Activated T-cell treated with anti-CD3 and anti-CD28 coated beads, Interleukin-2, amount 50 U/mL, for 1 hour (primary cell): ENCODE data around the gene FAM53A.
A peak's percentile ranks its signal among the peaks of the same experiment; 100 is the strongest.
"Not testable (repeated sequence)": the region's sequence is repeated elsewhere in the genome, so short reads cannot be mapped to it uniquely, and the experiment has no call there.

Source experiments
- DNase-seq: peaks from one replicate; pipeline ENCODE4 v3.0.0-alpha.2; 2020

FAM53A gene

DNA sequence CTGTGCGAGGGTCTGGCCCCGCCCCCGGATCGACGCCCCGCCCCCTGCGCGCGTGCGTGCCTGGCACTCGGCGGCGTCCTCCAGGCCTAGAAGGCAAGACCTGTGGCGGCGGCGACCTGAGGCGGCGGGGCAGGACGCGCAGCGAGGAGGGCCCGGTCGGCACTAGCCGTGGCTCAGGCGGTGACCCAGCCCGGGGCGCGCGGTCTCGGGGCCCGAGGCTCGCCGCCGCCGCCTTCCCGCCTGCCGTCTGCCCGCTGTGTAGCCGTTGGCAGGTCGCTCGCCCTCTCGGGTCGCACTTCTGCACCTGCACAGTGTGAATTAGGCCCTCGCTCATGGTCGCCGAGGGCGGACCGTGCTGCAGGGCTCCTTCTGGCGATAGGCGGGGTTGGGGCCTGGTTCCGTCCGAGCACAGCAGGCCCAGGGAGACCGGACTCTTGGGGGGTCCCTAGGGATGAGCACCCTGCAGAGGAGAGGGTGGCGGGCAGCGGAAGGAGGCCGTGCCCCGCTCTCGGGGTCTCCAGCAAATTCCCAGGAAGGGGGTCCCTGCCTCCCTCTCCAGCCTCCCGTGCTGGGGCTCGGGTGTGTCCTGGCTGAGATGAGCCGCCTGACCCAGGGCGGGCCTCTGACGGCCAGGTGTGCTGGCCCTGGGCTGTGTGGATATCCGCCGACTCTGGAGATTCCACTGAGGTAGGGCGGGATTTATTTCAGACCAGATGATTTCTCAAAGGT is 557 bp upstream of the FAM53A start:
- peak; percentile 96 for DNase-seq

DNA sequence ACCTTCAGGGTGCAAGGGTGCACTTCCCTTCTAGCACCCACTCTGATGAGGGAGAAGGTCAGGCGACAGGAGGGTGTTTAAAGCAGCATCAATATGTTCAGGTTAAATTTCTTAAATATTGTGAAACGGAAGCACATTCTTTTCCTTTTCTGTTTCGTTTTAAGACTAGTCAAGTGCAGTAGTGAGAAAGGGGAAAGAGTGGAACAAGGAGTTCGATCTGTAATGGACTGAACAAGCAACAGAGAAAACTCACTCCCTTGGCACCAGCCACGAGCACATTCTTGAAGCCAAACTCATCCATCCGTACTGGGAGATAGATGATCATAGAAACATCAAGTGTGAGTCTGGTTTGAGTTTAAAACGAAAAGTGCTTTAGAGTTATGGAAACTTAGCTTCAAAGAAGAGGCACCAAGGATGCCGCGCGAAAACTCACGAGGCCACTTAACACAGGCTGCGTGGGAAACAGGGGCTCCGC is 815 bp downstream of the FAM53A start:
- DNase-seq, result no peak

DNA sequence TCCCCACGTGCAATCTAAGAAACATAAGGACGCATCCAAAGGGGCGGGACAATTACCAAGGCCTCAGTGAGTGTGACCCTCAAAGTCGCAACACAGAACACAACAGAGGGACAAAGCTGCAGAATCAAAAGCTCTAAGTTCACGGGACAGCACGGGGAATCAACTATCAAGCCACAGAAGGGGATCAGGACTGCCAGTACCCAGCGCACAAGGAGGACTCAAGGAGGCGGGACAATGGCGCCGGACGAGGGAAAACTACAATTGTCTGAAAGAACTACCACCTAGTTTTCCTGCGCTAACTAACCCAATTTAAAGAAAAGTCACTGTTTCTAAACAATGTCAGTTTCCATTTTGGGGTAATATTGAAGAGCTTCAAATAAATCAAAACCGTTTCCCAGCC is 1.3 kb downstream of the FAM53A start:
- no peak for DNase-seq

DNA sequence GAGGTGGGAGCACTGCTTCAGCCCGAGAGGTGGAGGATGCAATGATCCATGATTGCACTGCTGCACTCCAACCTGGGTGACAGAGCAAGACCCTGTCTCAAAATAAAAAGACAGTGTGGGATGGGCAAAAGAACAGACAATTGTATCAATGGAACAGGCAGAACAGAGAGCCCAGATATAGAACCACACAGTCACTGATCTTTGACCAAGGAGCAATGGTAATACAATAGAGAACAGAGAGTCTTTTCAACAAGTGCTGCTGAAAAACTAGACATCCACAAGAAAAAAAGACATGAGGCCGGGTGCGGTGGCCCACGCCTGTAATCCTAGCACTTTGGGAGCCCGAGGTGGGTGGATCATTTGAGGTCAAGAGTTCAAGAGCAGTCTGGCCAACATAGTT is 5.9 kb downstream of the FAM53A start:
- DNase-seq, result no peak

DNA sequence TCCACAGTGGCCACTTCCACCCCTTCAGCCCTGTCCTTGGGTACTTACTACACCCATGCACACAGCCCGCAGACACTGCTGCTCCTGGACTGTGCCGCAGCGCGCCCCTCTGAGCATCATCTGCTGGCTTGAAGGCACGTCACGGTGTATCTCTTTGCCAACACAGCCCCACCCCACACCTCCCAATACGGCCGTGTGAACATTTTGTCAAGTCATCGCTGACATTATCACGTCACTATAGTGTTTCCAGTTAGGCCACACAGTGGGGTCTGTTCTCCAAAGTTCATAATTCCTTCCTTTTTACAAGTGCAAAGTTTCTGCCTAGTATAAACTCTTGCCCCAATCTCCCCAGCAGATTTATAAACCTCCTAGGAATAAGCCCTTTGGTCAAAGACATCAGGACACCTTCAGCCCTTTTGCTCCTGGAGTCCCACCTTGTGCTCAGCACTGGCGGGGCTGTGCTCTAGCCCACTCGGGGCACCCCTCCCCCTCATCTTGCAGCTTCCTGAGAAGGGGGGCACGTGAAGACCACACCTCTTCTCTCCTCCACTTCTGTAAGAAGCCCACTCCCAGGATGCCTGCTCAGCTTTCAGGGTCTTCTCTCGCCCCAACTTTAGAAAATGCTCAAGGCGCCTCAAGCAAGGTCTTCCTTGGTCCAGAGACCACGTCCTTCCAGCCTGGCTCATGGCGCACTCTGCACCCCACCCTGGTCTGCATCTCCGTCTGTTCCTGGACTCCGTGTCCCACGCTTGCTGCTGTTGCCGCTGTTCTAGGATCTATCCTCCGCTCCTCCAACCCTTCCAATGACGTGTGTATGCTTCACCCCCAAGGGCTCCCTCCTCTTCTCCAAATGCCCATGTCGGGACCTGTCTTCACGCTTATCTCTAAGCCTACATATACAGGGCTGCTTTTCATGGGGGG is 7.2 kb downstream of the FAM53A start:
- no peak for DNase-seq

DNA sequence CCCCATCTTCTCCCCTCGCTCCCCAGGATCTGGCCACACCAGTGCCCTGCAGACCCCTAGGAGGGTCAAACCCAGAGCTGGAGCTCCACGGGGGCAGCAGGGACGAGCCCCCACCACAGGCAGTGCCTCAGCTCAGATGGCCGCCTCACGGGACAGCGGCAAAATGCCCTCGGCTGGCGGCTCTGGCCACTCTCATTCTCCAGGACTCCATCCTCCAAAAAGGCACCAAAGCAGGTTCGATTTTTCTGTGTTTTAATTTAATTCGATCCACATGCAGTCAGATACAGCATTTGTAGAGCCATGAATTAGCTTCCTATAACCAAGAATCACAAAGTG is 8.3 kb downstream of the FAM53A start:
- no peak for DNase-seq

DNA sequence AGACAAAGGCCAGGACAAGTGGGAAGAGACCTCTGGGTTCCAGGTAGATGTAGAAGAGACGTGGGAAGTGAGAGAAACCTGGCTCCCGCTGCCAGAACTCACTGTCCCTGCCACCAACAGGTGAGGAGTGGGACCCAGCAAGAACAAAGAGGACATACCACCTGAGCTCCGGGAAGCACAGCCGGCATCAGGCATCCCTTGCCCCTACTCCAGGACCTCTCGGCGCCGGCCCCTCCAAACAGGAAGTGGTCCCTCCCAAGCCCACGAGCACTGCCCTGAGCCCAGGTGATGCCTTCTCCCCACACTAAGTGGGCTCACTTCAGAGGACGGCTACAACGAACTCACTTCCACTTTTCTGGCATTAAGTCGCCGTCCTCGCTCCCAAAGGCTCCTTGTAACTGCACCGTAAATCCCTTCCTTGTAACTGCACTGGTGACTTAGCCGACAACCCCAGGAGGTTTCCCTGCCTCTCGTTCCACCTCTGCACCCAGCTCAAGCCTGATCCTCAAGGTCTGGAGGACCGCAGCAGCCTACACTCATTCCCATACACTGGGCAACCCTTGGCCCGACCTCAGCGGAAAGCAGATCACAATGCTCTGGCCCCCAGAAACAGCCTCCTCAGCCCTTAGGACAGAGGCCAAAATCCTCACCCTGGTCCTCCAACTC is 8.8 kb downstream of the FAM53A start:
- no peak for DNase-seq

DNA sequence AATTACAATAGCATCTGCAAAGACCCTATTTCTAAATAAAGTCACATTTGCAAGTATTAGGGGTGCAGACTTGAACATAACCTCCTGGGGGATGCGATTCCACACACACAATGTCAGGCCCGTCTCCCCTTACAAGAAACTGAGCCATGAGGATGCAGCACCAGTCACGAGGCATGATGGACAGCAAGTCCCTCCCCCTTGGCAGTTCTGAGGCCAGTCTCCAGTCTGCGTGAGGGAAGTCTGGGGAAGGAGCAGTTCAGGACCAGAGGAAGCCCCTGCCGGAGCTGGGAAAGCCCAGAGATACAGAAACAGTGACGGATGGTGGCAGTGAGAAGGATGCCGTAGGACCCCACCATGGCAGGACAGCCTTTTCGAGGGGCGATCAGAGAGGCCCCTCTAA is 9.4 kb downstream of the FAM53A start:
- no peak for DNase-seq

DNA sequence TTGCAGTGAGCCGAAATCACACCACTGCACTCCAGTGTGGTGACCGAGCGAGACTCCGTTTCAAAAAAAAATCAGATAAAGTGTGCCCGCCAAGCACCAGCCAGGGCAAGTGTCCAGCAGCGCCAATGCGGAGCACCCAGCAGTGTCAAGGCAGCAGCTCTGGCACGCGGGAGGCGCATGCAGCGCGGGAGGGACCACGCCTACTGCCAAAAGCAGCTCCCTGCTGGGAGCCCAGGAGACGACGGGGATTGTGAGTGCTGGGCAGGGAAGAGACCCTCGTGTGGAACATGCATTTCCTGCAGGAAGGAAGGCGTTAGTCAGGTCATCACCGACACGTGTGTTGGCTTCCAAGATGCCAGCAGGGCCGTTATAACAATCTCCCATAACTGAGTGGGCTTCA is 10.4 kb downstream of the FAM53A start:
- no peak for DNase-seq

DNA sequence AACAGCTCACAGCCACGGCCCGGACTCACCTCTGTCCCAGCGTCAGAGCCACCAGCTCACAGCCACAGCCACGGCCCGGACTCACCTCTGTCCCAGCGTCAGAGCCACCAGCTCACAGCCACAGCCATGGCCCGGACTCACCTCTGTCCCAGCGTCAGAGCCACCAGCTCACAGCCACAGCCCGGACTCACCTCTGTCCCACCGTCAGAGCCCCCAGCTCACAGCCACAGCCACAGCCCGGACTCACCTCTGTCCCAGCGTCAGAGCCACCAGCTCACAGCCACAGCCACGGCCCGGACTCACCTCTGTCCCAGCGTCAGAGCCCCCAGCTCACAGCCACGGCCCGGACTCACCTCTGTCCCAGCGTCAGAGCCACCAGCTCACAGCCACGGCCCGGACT is 13.1 kb downstream of the FAM53A start:
- not testable (repeated sequence) for DNase-seq

DNA sequence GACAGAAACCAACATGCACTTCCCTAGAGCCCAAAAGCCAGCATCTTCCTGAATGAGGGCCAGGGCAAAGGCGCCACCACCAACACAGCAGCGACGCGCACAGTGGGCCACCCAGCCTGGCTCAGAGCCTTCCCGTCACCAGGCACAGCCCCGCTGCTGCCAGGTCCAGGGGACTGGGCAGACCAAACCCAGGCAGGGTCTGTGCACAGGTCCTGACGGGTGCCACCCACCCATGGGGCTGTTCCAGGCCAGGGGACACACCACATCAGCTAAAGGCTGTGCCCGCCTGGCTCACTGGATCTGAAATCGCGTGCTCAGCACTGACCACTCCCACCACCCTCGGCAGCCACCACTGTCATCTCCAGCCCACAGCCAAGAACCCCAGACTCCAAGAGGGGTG is 13.8 kb downstream of the FAM53A start:
- no peak for DNase-seq

DNA sequence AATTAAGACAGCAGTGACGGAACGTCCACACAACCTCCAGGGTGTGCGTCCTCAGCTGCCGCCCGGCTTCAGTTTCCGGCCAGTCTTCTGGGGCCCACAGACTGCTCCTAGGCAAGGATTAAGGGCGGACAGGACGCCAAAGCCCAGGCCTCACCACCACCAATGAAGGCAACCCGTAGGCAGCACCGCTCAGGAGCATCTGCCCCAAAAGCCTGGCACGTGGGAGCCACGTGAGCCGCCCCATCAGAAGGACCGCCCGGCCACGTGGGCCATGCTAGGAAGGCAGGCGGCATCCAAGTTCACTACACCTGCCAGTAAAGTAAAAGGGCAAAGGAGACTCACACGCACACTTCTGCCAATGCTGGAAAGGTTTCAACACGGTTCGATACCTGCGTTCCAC is 14.3 kb downstream of the FAM53A start:
- DNase-seq, result no peak

DNA sequence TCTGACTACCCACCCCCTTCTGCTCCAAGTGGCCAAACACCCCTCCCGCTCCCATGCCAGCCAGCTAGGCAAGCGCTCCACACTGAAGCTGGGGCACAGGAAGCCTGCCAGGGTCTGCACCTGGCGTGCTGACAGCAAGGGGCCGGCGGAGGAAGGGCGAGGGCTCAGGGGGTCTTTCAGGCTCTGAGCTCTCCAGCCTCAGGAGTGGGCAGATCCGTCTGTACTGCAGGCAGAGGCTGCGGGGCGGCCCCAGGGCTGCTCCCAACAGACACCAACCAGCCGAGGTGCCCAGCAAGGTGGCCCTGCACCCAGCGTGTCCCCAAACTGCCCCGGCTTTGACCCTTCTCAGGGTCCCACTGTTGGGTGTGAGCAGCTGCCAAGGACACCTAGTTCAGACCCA is 14.8 kb downstream of the FAM53A start:
- DNase-seq, result no peak

DNA sequence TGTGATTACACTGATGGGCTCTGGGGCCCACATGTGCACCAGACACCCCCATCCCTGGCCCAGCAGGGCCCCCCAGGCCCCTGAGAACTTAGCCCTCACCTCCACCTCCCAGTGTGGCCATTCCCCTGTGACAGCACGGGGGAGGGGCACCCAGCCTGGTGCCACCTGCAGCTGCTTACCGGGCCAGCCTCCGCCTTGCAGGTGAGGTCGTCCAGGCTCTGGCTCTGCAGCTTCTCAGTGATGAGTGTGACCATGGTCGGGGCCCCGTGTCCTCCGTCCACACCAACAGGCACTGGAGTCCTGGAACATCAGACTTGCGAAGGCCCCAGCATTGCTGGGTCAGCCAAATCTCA is 15.6 kb downstream of the FAM53A start:
- DNase-seq, result no peak

DNA sequence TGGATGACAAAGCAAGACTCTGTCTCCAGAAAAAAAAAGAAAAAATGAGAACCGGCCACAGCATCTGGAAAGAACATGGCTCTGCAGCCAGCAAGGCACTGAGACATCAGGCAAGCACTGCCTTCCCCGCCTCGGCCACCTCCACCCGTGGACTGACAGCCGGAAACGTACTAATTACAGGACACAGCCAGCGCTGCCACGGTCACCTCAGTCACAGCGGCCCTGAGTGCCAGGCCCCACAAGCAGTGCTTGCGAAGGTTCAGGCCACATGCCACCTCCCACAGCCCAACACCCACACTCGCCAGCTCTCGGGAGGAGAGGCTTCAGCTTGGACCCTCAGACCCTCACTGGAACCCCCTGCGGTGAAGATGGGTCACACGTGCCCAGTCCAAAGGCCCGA is 16.8 kb downstream of the FAM53A start:
- DNase-seq, result no peak

DNA sequence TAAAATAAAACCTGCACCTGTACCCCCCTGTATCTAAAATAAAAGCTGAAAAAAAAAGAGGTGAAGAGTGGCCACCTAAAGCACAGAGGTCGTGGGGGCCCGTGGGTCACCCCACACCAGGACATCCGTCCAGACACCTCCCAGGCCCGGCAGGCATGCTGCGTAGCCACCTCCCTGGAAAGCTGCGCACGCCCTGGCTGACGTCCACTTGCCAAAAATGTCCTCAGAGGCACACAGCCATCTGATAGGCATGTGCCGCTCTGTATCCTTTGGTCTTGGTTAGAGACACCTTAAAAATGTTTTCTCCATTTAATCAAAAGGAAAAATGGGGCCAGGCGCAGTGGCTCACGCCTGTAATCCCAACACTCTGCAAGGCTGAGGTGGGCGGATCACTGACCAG is 17.7 kb downstream of the FAM53A start:
- no peak for DNase-seq

DNA sequence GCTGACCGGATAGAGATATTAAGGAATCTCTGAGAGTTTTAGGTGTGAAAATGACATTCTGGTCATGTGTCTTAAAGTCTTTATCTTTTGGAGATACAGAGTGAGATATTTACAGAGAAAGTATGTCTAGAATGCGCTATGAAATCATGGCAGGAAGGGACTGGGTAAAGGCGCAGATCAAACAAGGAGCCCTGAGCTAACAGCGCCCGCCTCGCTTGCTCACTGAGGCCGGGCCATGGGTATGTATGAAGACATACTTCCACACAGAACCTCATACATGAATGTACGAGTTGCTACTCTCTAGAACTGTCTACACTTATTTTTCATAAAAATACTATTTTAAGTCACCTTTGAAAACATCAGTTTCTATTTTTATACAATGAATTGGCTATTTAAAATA is 20.0 kb downstream of the FAM53A start:
- no peak for DNase-seq

DNA sequence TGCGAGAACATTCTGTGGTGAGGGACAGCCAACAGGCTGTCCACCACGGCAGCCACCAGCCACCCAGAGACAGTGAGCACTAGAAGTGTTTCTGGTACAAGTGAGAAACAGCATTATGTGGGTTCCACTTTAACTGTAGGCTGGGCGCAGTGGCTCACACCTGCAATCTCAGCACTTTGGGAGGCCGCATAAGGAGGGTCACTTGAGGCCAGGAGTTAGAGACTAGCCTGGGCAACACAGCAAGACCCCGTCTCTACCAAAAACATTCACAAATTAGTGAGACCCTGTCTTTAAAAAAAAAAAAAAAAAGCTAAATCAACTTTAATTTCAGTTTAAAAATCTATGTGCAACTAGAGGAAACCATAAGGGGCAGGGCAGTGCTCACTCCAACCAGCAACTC is 20.6 kb downstream of the FAM53A start:
- no peak for DNase-seq

DNA sequence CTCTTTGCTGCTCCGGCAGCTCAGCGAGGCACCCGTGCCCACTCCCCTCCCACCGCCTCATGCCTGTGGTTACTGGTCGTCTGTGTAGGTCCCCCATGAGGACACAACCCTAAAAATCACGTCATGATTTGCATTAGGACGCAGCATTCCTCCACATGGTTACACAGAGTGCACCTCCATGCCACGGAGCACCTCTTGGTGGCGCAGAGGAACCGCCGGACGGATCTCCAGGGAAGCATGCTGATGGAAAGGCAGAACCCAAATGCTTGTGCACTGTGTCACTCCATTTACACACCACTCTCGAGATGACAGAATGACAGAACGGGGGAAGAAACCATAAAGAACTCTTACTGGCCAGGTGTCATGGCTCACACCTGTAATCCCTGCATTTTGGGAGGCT is 22.4 kb downstream of the FAM53A start:
- no peak for DNase-seq

DNA sequence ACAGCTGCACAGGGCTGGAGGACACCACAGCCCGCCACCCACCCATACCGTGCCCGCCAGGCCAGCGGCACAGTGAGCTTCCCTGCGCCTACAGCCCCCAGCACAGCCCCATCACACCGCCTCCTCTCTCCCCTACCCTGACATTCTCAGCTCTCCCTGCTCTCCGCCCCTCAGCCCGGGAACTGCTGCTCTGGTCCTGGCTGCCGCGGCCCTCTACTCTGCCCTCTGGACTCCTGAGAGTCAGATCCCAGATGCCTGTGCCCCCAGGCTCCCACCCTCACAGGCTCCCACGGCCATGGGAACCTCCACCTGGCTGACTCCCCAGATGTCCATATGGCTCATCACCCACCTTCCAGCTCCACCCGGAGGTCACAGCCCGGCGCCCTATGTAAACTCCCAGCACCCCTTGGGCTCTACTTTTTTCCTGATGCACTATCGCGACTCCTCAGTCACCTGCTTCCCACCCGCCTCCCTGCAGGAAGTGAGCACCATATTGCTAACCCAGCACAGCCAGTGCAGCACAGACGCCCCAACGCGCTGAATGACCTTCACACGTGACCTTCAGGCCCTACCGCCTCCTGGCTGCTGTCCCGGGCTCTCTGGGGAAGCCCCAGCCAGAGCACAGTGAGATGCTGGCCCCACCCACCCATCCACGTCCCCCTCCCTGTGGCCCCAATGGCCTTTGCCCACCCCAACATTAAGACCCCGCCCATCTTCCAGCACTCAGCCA is 23.0 kb downstream of the FAM53A start:
- DNase-seq, result no peak

DNA sequence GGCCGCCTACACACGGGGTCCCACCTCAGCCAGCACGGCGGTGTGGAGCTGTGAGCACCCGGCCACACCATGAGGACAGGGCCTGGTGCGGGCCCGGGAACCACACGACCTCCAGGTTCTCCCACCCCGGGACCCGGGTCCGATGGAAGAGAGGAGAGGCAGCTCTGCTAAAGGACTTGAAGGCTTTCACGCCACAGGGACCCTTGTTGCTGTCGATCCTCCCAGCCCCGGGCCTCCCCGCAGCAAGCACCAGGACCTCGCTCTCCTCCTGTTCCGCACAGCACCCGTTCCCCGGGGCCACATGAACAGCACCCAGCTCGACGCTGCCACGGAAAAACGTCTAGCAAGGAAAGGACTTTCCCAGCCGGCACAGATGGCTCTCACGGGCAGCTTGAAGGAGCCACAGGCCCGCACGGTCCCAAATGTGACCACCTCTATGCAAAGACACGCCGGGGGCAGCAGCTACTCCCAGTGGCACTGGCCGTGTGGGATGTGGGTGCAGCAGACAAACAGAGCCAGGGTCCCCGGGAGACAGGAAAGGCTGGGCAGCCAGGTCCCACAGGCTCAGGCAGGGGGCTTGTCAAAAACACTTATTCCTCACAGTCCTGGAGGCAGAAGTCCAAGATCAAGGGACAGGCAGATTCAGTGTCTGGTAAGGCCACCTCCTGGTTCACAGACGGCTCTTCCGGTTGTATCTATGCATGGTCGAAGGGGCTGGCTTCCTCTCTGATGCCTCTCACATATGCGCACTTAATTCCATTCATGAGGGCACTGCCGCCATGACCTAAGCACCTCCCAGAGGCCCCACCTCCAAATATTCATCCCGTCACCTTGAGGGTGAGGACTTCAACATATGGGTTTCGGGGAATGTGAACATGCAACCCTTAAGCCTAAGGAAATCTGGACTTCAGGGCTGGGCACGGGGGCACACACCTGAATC is 24.7 kb downstream of the FAM53A start:
- no peak for DNase-seq

DNA sequence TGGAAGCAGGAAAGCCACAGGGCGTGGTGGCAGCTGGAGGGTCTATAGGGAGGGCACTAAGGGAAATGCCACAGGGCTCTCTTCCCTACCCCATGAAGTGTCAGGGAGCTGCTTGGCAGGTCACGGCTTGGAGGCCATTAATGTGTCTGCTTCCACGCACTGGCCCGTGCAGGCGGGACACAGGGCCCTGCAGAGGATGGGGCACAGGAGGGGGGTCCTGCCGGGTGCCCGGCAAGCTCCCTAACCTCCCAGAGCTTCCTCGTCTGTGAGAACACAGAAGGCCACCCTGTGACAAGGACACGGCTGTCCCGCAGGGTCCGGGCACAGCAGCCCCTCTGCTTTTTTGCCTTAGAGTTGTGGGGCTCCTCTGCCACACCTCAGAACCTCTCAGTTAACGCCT is 25.5 kb downstream of the FAM53A start:
- DNase-seq, result no peak
